Gastroesophageal sphincter (tissue), 4 donors: Measurements from ENCODE around the gene ARTN. TPM values are rescaled to one million over a fixed set of nuclear protein-coding genes. Genes with fewer than 3 reads are reported as not detected.

Experiments used
- ATAC-seq: fragments of 150-250 bp; one replicate; pipeline ENCODE4 v1.9.1; 2016; ENCODE audit warnings: mild to moderate bottlenecking, moderate library complexity
- H3K27ac ChIP-seq, 4 donors: fragments of 200-600 bp; sonication (generic) in 3 of 4; 1 replicate in 3 of 4; 2 replicates in 1 of 4; pipeline ENCODE4 v1.5.1; 2016 to 2019
- H3K27me3 ChIP-seq: fragments of 200-600 bp; sonication (generic); one replicate; pipeline ENCODE4 v1.5.1; 2019
- H3K36me3 ChIP-seq, 2 donors: fragments of 200-600 bp; sonication (generic); one replicate each; pipeline ENCODE4 v1.5.1; 2019; ENCODE audit warnings: control low read depth in 1 of 2
- H3K4me1 ChIP-seq, 3 donors: fragments of 200-600 bp; sonication (generic); 1 replicate in 2 of 3; 2 replicates in 1 of 3; pipeline ENCODE4 v1.5.1; 2016 to 2019; ENCODE audit warnings: control low read depth in 2 of 3
- H3K4me3 ChIP-seq, 2 donors: fragments of 200-600 bp; sonication (generic); one replicate each; pipeline ENCODE4 v1.5.1; 2019; ENCODE audit warnings: mild to moderate bottlenecking in 1 of 2, moderate library complexity in 1 of 2
- H3K9me3 ChIP-seq, 3 donors: fragments of 200-600 bp; sonication (generic); one replicate each; pipeline ENCODE4 v1.5.1; 2017 to 2019; ENCODE audit warnings: control low read depth in 2 of 3
- EP300 ChIP-seq: sonication (generic); formaldehyde crosslinking; IDR thresholded peaks from one replicate; pipeline ENCODE4 v1.6.1; 2017; ENCODE audit warnings: antibody characterized with exemption, mild to moderate bottlenecking
- POLR2A ChIP-seq, 2 donors: fragments of 450-650 bp; IDR thresholded peaks; one replicate each; pipeline ENCODE4 v1.6.1; 2017; ENCODE audit warnings: antibody characterized with exemption in 2 of 2, mild to moderate bottlenecking in 2 of 2, moderate library complexity in 1 of 2
- POLR2AphosphoS5 ChIP-seq: sonication (generic); formaldehyde crosslinking; IDR thresholded peaks from one replicate; pipeline ENCODE4 v1.6.1; 2017; ENCODE audit warnings: antibody characterized with exemption
- WGBS, 2 donors: methylation state at CpG; one replicate each; pipeline ENCODE4 v1.1.5; 2018; ENCODE audit warnings: low coverage in 1 of 2; 5-methylcytosine and 5-hydroxymethylcytosine counted together
- total RNA-seq, 4 donors: library from RNA; depleted of rRNA; stranded (reverse); fragments of >200 nt; gene quantifications; one replicate each; pipeline ENCODE4 v1.1.0, GENCODE V29; 2016
- TF ChIP-seq, protein P1 (sequence below), 4 experiments: fragments of 200-600 bp in 2 of 4; fragments of 450-650 bp in 2 of 4; sonication (generic) in 1 of 4; IDR thresholded peaks; one replicate each; pipeline ENCODE4 v1.5.1; 2017 to 2019; ENCODE audit warnings: antibody characterized with exemption in 4 of 4, mild to moderate bottlenecking in 2 of 4, moderate library complexity in 2 of 4

ARTN gene
- total RNA-seq, 4 donors from 2014 or later, result 0.47 to 0.81 TPM; not detected in 2

GRCh38 chr1:43921022-43921421 is 12.6 kb upstream of the ARTN start:
- Histone ChIP-seq H3K36me3 (peaks cover 0 to 51% of the 10 kb centered on the region in 2 donors), H3K9me3 (no peaks in the 10 kb centered on the region), H3K27ac (no peak overlapping the region), H3K4me3 (no peak overlapping the region), H3K4me1 (no peaks in the 10 kb centered on the region), H3K27me3 (no peaks in the 10 kb centered on the region)
- TF ChIP-seq, protein P1, sequence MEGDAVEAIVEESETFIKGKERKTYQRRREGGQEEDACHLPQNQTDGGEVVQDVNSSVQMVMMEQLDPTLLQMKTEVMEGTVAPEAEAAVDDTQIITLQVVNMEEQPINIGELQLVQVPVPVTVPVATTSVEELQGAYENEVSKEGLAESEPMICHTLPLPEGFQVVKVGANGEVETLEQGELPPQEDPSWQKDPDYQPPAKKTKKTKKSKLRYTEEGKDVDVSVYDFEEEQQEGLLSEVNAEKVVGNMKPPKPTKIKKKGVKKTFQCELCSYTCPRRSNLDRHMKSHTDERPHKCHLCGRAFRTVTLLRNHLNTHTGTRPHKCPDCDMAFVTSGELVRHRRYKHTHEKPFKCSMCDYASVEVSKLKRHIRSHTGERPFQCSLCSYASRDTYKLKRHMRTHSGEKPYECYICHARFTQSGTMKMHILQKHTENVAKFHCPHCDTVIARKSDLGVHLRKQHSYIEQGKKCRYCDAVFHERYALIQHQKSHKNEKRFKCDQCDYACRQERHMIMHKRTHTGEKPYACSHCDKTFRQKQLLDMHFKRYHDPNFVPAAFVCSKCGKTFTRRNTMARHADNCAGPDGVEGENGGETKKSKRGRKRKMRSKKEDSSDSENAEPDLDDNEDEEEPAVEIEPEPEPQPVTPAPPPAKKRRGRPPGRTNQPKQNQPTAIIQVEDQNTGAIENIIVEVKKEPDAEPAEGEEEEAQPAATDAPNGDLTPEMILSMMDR (IDR thresholded peaks at IDR 0.05), result no peak
- TF ChIP-seq POLR2AphosphoS5, result no peak
- TF ChIP-seq EP300, result no peak
- WGBS, 2 donors, result 90 to 98% methylated on average over 5 to 6 of the region's 6 CpGs
- ATAC-seq, result no peak

- H3K4me1 ChIP-seq, result no peaks in the 10 kb centered on the region
- no peak overlapping the region for H3K27ac ChIP-seq
- H3K27me3 ChIP-seq, result no peaks in the 10 kb centered on the region
- TF ChIP-seq, protein P1 (IDR thresholded peaks at IDR 0.05), result no peak
- TF ChIP-seq POLR2AphosphoS5 (no peak), EP300 (no peak), POLR2A (IDR thresholded peaks at IDR 0.05) (no peak)
- ATAC-seq, result no peak
- peaks cover 0 to 60% of the 10 kb centered on the region in 2 donors for H3K36me3 ChIP-seq
- H3K9me3 ChIP-seq, result no peaks in the 10 kb centered on the region
- 73 to 86% methylated on average over 4 of the region's 4 CpGs for WGBS, 2 donors
- no peak overlapping the region for H3K4me3 ChIP-seq
Observed at GRCh38 chr1:43924516-43924915, 9.1 kb upstream of the ARTN start.

- TF ChIP-seq POLR2AphosphoS5 (no peak), EP300 (no peak), POLR2A (IDR thresholded peaks at IDR 0.05) (no peak)
- TF ChIP-seq, protein P1 (IDR thresholded peaks at IDR 0.05), result no peak
Observed at GRCh38 chr1:43925846-43926245, 7.8 kb upstream of the ARTN start.

GRCh38 chr1:43930168-43930948 is 3.2 kb upstream of the ARTN start:
- no peak for ATAC-seq
- Histone ChIP-seq H3K4me3 (no peak overlapping the region), H3K9me3 (no peaks in the 10 kb centered on the region), H3K36me3 (peaks cover 0 to 32% of the 10 kb centered on the region in 2 donors), H3K4me1 (peaks cover 0 to 27% (median 11%) of the 10 kb centered on the region in 3 donors), H3K27ac (no peak overlapping the region), H3K27me3 (peaks cover 12% of the 10 kb centered on the region)
- WGBS, 2 donors, result 76 to 94% methylated on average over 3 to 5 of the region's 10 CpGs
- TF ChIP-seq POLR2AphosphoS5 (no peak), POLR2A (IDR thresholded peaks at IDR 0.05) (no peak)
- TF ChIP-seq, protein P1 (IDR thresholded peaks at IDR 0.05), result no peak

More at GRCh38 chr1:43925846-43926245, 7.8 kb upstream of the ARTN start:
- Histone ChIP-seq H3K9me3 (no peaks in the 10 kb centered on the region), H3K36me3 (peaks cover 0 to 61% of the 10 kb centered on the region in 2 donors), H3K4me1 (no peaks in the 10 kb centered on the region), H3K27ac (no peak overlapping the region), H3K27me3 (no peaks in the 10 kb centered on the region), H3K4me3 (no peak overlapping the region)
- WGBS, 2 donors, result 92 to 96% methylated on average over 5 to 8 of the region's 9 CpGs
- ATAC-seq, result no peak

- Histone ChIP-seq H3K9me3 (no peaks in the 10 kb centered on the region), H3K4me1 (peaks cover 0 to 33% (median 14%) of the 10 kb centered on the region in 3 donors), H3K27me3 (peaks cover 12% of the 10 kb centered on the region), H3K27ac (no peak overlapping the region), H3K36me3 (peaks cover 0 to 26% of the 10 kb centered on the region in 2 donors), H3K4me3 (no peak overlapping the region)
- no CpG with 5 or more reads among the region's 4 CpGs for WGBS, 2 donors
- no peak for ATAC-seq
- no peak for TF ChIP-seq POLR2A (IDR thresholded peaks at IDR 0.05)
- TF ChIP-seq POLR2AphosphoS5, result no peak
- no peak for TF ChIP-seq EP300
- TF ChIP-seq, protein P1 (IDR thresholded peaks at IDR 0.05), result no peak
Observed at GRCh38 chr1:43930949-43931275, 2.7 kb upstream of the ARTN start.
